ENCODE data around the gene ENOX2.

- TF ChIP-seq CTCF (IDR thresholded peaks at IDR 0.05) (no peak), POLR2AphosphoS5 (IDR thresholded peaks at IDR 0.05) (no peak), POLR2A (IDR thresholded peaks at IDR 0.05) (no peak)
These were observed 187.7 kb downstream of the ENOX2 start for GRCh38 chrX:130715299-130715698.

Data from stomach (tissue), 4 donors.